BE2C (cell line): ENCODE measurements around the gene UNC13C.

ENCODE experiments used
- DNase-seq: peaks from one replicate; pipeline ENCODE4 v3.0.0-alpha.2; 2020
- H3K27me3 ChIP-seq: fragments of 250-450 bp; sonication (Bioruptor Pico); 2 replicates; pipeline ENCODE4 v1.5.1; 2020; ENCODE audit warnings: mild to moderate bottlenecking
- H3K36me3 ChIP-seq: fragments of 250-450 bp; sonication (Bioruptor Pico); 2 replicates; pipeline ENCODE4 v1.5.1; 2020; ENCODE audit warnings: mild to moderate bottlenecking
- H3K4me1 ChIP-seq: fragments of 250-450 bp; sonication (Bioruptor Pico); 2 replicates; pipeline ENCODE4 v1.5.1; 2020
- H3K4me3 ChIP-seq: 2 replicates; pipeline ENCODE4 v1.5.1; 2011; ENCODE audit warnings: low read depth, low read length
- H3K9me3 ChIP-seq: fragments of 250-450 bp; sonication (Bioruptor Pico); 2 replicates; pipeline ENCODE4 v1.5.1; 2020
- CTCF ChIP-seq: IDR thresholded peaks from 2 replicates; pipeline ENCODE4 v1.5.1; 2012; ENCODE audit warnings: mild to moderate bottlenecking, low read depth, low read length

Gene UNC13C

GRCh38 chr15:54353726-54354125 lies 375.5 kb downstream of the UNC13C start:
- no peak for TF ChIP-seq CTCF
- Histone ChIP-seq H3K4me1 (no peaks in the 10 kb centered on the region), H3K36me3 (no peaks in the 10 kb centered on the region), H3K9me3 (no peaks in the 10 kb centered on the region), H3K27me3 (no peaks in the 10 kb centered on the region), H3K4me3 (no peak overlapping the region)
- no peak for DNase-seq

GRCh38 chr15:54354341-54354740 lies 376.1 kb downstream of the UNC13C start:
- H3K4me3 ChIP-seq, result no peak overlapping the region
- TF ChIP-seq CTCF, result no peak

GRCh38 chr15:54364961-54365360 lies 386.7 kb downstream of the UNC13C start:
- TF ChIP-seq CTCF, result no peak
- DNase-seq, result no peak
- H3K36me3 ChIP-seq, result no peaks in the 10 kb centered on the region

More at GRCh38 chr15:54354341-54354740, 376.1 kb downstream of the UNC13C start:
- no peak for DNase-seq
- Histone ChIP-seq H3K9me3 (no peaks in the 10 kb centered on the region), H3K36me3 (no peaks in the 10 kb centered on the region), H3K4me1 (no peaks in the 10 kb centered on the region), H3K27me3 (no peaks in the 10 kb centered on the region)

GRCh38 chr15:54373332-54373731 lies 395.1 kb downstream of the UNC13C start:
- Histone ChIP-seq H3K27me3 (no peaks in the 10 kb centered on the region), H3K4me3 (no peak overlapping the region), H3K36me3 (no peaks in the 10 kb centered on the region), H3K9me3 (no peaks in the 10 kb centered on the region), H3K4me1 (no peaks in the 10 kb centered on the region)
- no peak for DNase-seq
- no peak for TF ChIP-seq CTCF

More at GRCh38 chr15:54364961-54365360, 386.7 kb downstream of the UNC13C start:
- Histone ChIP-seq H3K4me1 (no peaks in the 10 kb centered on the region), H3K9me3 (no peaks in the 10 kb centered on the region), H3K4me3 (no peak overlapping the region), H3K27me3 (no peaks in the 10 kb centered on the region)

GRCh38 chr15:54374184-54374952 lies 396.1 kb downstream of the UNC13C start:
- no peak for TF ChIP-seq CTCF
- H3K27me3 ChIP-seq, result no peaks in the 10 kb centered on the region
- DNase-seq, result no peak
- H3K36me3 ChIP-seq, result no peaks in the 10 kb centered on the region
- no peaks in the 10 kb centered on the region for H3K9me3 ChIP-seq
- H3K4me1 ChIP-seq, result no peaks in the 10 kb centered on the region
- H3K4me3 ChIP-seq, result no peak overlapping the region

- Histone ChIP-seq H3K9me3 (no peaks in the 10 kb centered on the region), H3K4me3 (no peak overlapping the region), H3K36me3 (no peaks in the 10 kb centered on the region), H3K4me1 (no peaks in the 10 kb centered on the region), H3K27me3 (no peaks in the 10 kb centered on the region)
- DNase-seq, result no peak
- no peak for TF ChIP-seq CTCF
Measured at GRCh38 chr15:54387799-54388198, 409.6 kb downstream of the UNC13C start.
